Endothelial cell of umbilical vein (primary cell): Measurements from ENCODE around the gene HIVEP3. TPM values are rescaled to one million over a fixed set of nuclear protein-coding genes. Genes with fewer than 3 reads are reported as not detected.

ENCODE experiments used
- BruUV-seq: library from RNA; stranded (reverse); fragments of 400-500 nt; replicated peaks from 2 replicates; lab custom pipeline; 2021; lab: Mats Ljungman, UMichigan
- CTCF ChIA-PET: fragments of 300-600, 350-600 bp; sonication (Branson Sonifier 250); formaldehyde crosslinking; loops from one replicate; lab custom pipeline; 2021; ENCODE audit warnings: antibody characterized with exemption, inconsistent platforms; lab: Charles Lee
- POLR2A ChIA-PET: fragments of 300-600, 350-600 bp; sonication (Branson Sonifier 250); formaldehyde crosslinking; loops from one replicate; lab custom pipeline; 2021; ENCODE audit warnings: antibody characterized with exemption, inconsistent platforms; lab: Charles Lee
- DNase-seq: peaks from one replicate; pipeline ENCODE4 v3.0.0-alpha.2; 2011; ENCODE audit warnings: low read depth, low spot score
- FAIRE-seq: peaks from 2 replicates; lab custom pipeline; 2011; peaks lifted over from hg19 to GRCh38; lab: Jason Lieb, UNC
- H2AFZ ChIP-seq: 2 replicates; pipeline ENCODE4 v1.6.0; 2012; ENCODE audit warnings: low read depth, low read length, control low read depth, inconsistent platforms
- H3K27ac ChIP-seq: 2 replicates; pipeline ENCODE4 v1.5.1; 2011; ENCODE audit warnings: low read depth, mild to moderate bottlenecking, control low read depth, low read length, moderate library complexity; ENCODE audit not compliant: insufficient read depth
- H3K27me3 ChIP-seq, 2 experiments: 2 replicates each; pipeline versions ENCODE4 v1.6.0 to v1.6.1; 2011; ENCODE audit warnings: low read length in 2 of 2, mixed read lengths in 1 of 2; ENCODE audit not compliant: control insufficient read depth in 2 of 2, insufficient read depth in 2 of 2
- H3K36me3 ChIP-seq, 2 experiments: 2 replicates in 1 of 2; 3 replicates in 1 of 2; pipeline ENCODE4 v1.5.1; 2011; ENCODE audit warnings: low read length in 2 of 2, mild to moderate bottlenecking in 1 of 2, moderate library complexity in 1 of 2; ENCODE audit not compliant: control insufficient read depth in 2 of 2, insufficient read depth in 2 of 2; ENCODE audit errors: extremely low read depth in 1 of 2
- H3K4me1 ChIP-seq: 3 replicates; pipeline ENCODE4 v1.5.1; 2011; ENCODE audit warnings: mild to moderate bottlenecking, low read length; ENCODE audit not compliant: control insufficient read depth, insufficient read depth; ENCODE audit errors: extremely low read depth
- H3K4me2 ChIP-seq: 2 replicates; pipeline ENCODE4 v1.6.1; 2011; ENCODE audit warnings: low read length, control low read depth, mixed read lengths; ENCODE audit not compliant: insufficient read depth
- H3K4me3 ChIP-seq, 3 experiments: fragments of 200-600 bp in 1 of 3; sonication (generic), shearing (Covaris generic) in 1 of 3; replicated peaks in 1 of 3; 2 replicates each; pipeline ENCODE4 v1.5.1; 2011 to 2016; ENCODE audit warnings: control low read depth in 3 of 3, low read length in 3 of 3, mild to moderate bottlenecking in 2 of 3, inconsistent platforms in 1 of 3, low read depth in 1 of 3, moderate library complexity in 1 of 3; ENCODE audit not compliant: insufficient read depth in 1 of 3
- H3K79me2 ChIP-seq: 2 replicates; pipeline ENCODE4 v1.6.0; 2012; ENCODE audit warnings: low read length, inconsistent platforms; ENCODE audit not compliant: control insufficient read depth, insufficient read depth
- H3K9ac ChIP-seq: replicated peaks from 2 replicates; pipeline ENCODE3; 2011; ENCODE audit warnings: low read length, control low read depth; ENCODE audit not compliant: insufficient read depth; ENCODE audit errors: extremely low read depth
- H3K9me1 ChIP-seq: replicated peaks from 3 replicates; pipeline ENCODE4 v1.6.0; 2011; ENCODE audit warnings: mild to moderate bottlenecking, low read length; ENCODE audit not compliant: control insufficient read depth, insufficient read depth; ENCODE audit errors: extremely low read depth
- H3K9me3 ChIP-seq: replicated peaks from 2 replicates; pipeline ENCODE4 v1.5.1; 2012; ENCODE audit warnings: low read length, inconsistent platforms; ENCODE audit not compliant: control insufficient read depth, insufficient read depth
- H4K20me1 ChIP-seq: replicated peaks from 2 replicates; pipeline ENCODE3; 2011; ENCODE audit warnings: mild to moderate bottlenecking, low read length; ENCODE audit not compliant: control insufficient read depth, insufficient read depth; ENCODE audit errors: extremely low read depth
- CTCF ChIP-seq, 2 donors: IDR thresholded peaks; 1 replicate in 1 of 2; 2 replicates in 1 of 2; pipeline ENCODE4 v1.5.1; 2011; ENCODE audit warnings: low read length in 2 of 2, mild to moderate bottlenecking in 2 of 2, moderate library complexity in 2 of 2, control low read depth in 1 of 2, inconsistent platforms in 1 of 2, low read depth in 1 of 2; ENCODE audit not compliant: insufficient read depth in 1 of 2; ENCODE audit errors: extremely low read depth in 1 of 2
- EZH2 ChIP-seq: IDR thresholded peaks from 2 replicates; pipeline ENCODE4 v1.6.1; 2012; ENCODE audit warnings: borderline replicate concordance, low read depth, mild to moderate bottlenecking, moderate library complexity, low read length, inconsistent platforms; ENCODE audit not compliant: severe bottlenecking
- FOS ChIP-seq: IDR thresholded peaks from 2 replicates; pipeline ENCODE4 v1.6.1; 2011; ENCODE audit warnings: mild to moderate bottlenecking, low read length, moderate library complexity, borderline replicate concordance; ENCODE audit not compliant: insufficient read depth
- GATA2 ChIP-seq: IDR thresholded peaks from 2 replicates; pipeline ENCODE4 v1.7.0; 2011; ENCODE audit warnings: low read depth, mild to moderate bottlenecking, moderate library complexity, mixed read lengths, low read length; ENCODE audit not compliant: insufficient read length, insufficient read depth
- JUN ChIP-seq: IDR thresholded peaks from 2 replicates; pipeline ENCODE4 v1.6.1; 2011; ENCODE audit warnings: borderline replicate concordance, low read depth; ENCODE audit not compliant: insufficient read length, insufficient read depth
- MYC ChIP-seq: IDR thresholded peaks from one replicate; pipeline ENCODE4 v1.6.1; 2011; ENCODE audit warnings: mild to moderate bottlenecking, low read depth, low read length
- POLR2A ChIP-seq: IDR thresholded peaks from 2 replicates; pipeline ENCODE4 v1.6.1; 2012; ENCODE audit warnings: low read depth, mild to moderate bottlenecking, control low read depth, low read length
- POLR2AphosphoS5 ChIP-seq: IDR thresholded peaks from 2 replicates; pipeline ENCODE4 v1.6.1; 2012; ENCODE audit warnings: low read depth, mild to moderate bottlenecking, control low read depth, low read length, moderate library complexity; ENCODE audit not compliant: insufficient read depth
- dilution Hi-C: fragments of 300-500 bp; cut with MboI; formaldehyde crosslinking; loops from one replicate; pipeline ENCODE4 v1.15.0; 2019; ENCODE audit warnings: low sequenced_read_pairs; ENCODE audit not compliant: extremely low pct_ligation_motif_present
- intact Hi-C: fragments of 100-400 bp; cut with micrococcal nuclease; formaldehyde crosslinking; loops from one replicate; pipeline ENCODE4 v1.10.0; 2022
- polyA plus RNA-seq, 4 experiments: library from polyadenylated mRNA; depleted of rRNA in 3 of 4; stranded (reverse) in 3 of 4; unstranded in 1 of 4; fragments of >200 nt; gene quantifications; 2 replicates each; pipeline versions ENCODE4 v1.2.1 to v1.2.3, GENCODE V29; 2011 to 2012; ENCODE audit warnings: missing spikeins in 1 of 4
- total RNA-seq: library from RNA; stranded (reverse); gene quantifications from 2 replicates; pipeline ENCODE4 v1.2.3, GENCODE V29; 2021
- TF ChIP-seq, protein P1 (sequence below): IDR thresholded peaks from 2 replicates; pipeline ENCODE4 v1.6.1; 2011; ENCODE audit not compliant: insufficient read depth, insufficient read length

The HIVEP3 gene
- total and polyA plus RNA-seq, 2 donors (not counting 3 experiments of a cell fraction or from before 2014, with no cell fraction given): 3.4 to 4.0 TPM

DNA sequence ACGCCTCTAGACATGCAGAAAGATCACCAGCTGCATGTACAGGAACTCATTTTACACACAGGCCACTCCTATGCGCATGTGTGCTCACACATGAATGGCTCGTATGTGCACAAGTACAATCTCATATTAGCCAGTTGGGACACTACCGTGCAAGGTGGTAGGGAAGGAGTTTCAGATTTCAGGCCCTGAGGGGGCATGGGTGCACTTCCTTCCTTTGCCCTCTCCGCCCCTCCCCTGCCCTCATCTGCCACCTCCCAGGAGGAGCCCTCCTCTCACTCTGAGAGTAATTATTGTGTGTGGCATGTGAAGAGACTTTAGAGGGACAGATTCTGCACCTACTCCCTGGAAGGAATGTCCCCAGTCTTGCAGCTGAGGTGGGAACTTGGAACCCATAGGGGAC, 449.0 kb downstream of the HIVEP3 start:
- no TSS peak for BruUV-seq
- H2AFZ ChIP-seq: no peak overlapping the region
- intact Hi-C loops (no loop called here), dilution Hi-C loops (no loop called here)
- DNase-seq: no peak
- TF ChIP-seq POLR2A: no peak
- TF ChIP-seq CTCF (IDR thresholded peaks at IDR 0.05; ENCODE audit: extremely low read depth in 1 of 2, insufficient read depth in 1 of 2, low read depth in 1 of 2, low read length in 2 of 2): no peak
- POLR2A ChIA-PET: no interaction called here
- H3K4me1 ChIP-seq: no peaks in the 10 kb centered on the region
- H3K4me2 ChIP-seq: no peak overlapping the region
- CTCF ChIA-PET: no interaction called here
- H3K9me3 ChIP-seq: no peaks in the 10 kb centered on the region
- H3K9me1 ChIP-seq: no peaks in the 10 kb centered on the region
- no peaks in the 10 kb centered on the region for H3K79me2 ChIP-seq
- H3K27ac ChIP-seq: no peak overlapping the region
- no peak overlapping the region for H3K9ac ChIP-seq
- no peak for FAIRE-seq
- H3K36me3 ChIP-seq: no peaks in the 10 kb centered on the region
- no peak overlapping the region for H3K4me3 ChIP-seq
- H3K27me3 ChIP-seq: no peaks in the 10 kb centered on the region
- H4K20me1 ChIP-seq: no peaks in the 10 kb centered on the region

DNA sequence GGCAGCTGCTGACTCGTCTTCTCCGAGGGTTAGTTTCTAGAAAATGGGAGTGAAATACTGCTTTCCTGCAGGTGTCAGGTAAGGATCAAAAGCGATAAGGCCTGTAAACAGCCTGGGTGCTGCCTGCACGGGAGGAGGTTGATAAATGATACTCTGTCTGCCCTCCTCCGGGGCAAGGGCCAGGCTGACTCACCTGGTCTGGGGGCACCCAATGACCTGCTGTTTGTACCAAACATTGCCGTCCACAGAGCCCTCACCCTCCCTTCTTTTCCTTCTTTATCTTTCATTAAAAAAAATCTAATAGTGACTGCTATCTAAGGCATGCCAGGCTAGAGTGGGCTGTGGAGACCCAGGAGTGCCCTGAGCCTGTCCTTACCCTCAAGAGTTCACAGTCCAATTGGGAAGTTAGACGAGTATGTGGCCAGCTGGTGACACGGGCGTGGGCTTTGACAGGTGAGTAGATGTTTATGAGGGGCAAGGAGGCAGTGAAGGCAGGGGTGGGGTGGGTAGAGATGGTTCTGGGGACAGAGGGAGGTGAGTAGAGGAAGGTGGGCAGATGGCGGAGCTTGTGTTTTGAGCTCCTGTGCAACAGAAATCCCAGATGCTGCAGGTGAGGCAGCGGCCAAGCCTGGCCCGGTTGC, 450.5 kb downstream of the HIVEP3 start:
- Histone ChIP-seq H3K27me3 (no peaks in the 10 kb centered on the region), H3K79me2 (no peaks in the 10 kb centered on the region), H3K4me3 (no peak overlapping the region), H3K9ac (no peak overlapping the region), H3K4me1 (no peaks in the 10 kb centered on the region), H3K9me3 (no peaks in the 10 kb centered on the region), H3K27ac (no peak overlapping the region), H3K4me2 (no peak overlapping the region), H2AFZ (no peak overlapping the region), H4K20me1 (no peaks in the 10 kb centered on the region), H3K36me3 (no peaks in the 10 kb centered on the region), H3K9me1 (no peaks in the 10 kb centered on the region)
- DNase-seq: no peak
- ChIA-PET CTCF (interaction anchor here (1.6 to 2.6 kb wide), 2 partner anchors 8 to 36 kb away, joined by 3 to 11 read pairs; no protein-coding TSS in a partner anchor), POLR2A (no interaction called here)
- no peak for FAIRE-seq
- TF ChIP-seq MYC: no peak
- TF ChIP-seq POLR2A: no peak
- TF ChIP-seq POLR2AphosphoS5: no peak
- no peak for TF ChIP-seq CTCF (IDR thresholded peaks at IDR 0.05; ENCODE audit: extremely low read depth in 1 of 2, insufficient read depth in 1 of 2, low read depth in 1 of 2, low read length in 2 of 2)
- no peak for TF ChIP-seq GATA2
- TF ChIP-seq JUN: no peak
- TF ChIP-seq EZH2: no peak
- no peak for TF ChIP-seq FOS
- TF ChIP-seq, protein P1, sequence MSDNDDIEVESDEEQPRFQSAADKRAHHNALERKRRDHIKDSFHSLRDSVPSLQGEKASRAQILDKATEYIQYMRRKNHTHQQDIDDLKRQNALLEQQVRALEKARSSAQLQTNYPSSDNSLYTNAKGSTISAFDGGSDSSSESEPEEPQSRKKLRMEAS: no peak
- dilution Hi-C loops (no loop called here), intact Hi-C loops (no loop called here)
- BruUV-seq: no TSS peak
